ENCODE results near the gene OBSCN. TPM values are rescaled to one million over a fixed set of nuclear protein-coding genes. Genes with fewer than 3 reads are reported as not detected.

The OBSCN gene
- total and polyA plus RNA-seq, 11 donors = 155 to 524 (median 354) TPM

GRCh38 chr1:228341814-228342626, 134.2 kb downstream of the OBSCN start:
- Histone ChIP-seq H3K36me3 (peaks cover 0 to 73% (median 37%) of the 10 kb centered on the region in 9 donors), H3K4me1 (peaks cover 0 to 26% (median 3%) of the 10 kb centered on the region in 12 donors), H3K27me3 (no peaks in the 10 kb centered on the region), H3K9me3 (no peaks in the 10 kb centered on the region), H3K27ac (no peak overlapping the region), H3K4me3 (no peak overlapping the region)
- DNase-seq = peak; percentile 8 to 47 (median 19)
- intact Hi-C loops (cut with DNase I) = no loop called here
- 84 to 90% (median 86%) methylated on average over 19 to 20 of the region's 20 CpGs for WGBS, 4 donors
- ATAC-seq = no peak
- no peak for TF ChIP-seq POLR2A (IDR thresholded peaks at IDR 0.05)
- TF ChIP-seq, protein P1, sequence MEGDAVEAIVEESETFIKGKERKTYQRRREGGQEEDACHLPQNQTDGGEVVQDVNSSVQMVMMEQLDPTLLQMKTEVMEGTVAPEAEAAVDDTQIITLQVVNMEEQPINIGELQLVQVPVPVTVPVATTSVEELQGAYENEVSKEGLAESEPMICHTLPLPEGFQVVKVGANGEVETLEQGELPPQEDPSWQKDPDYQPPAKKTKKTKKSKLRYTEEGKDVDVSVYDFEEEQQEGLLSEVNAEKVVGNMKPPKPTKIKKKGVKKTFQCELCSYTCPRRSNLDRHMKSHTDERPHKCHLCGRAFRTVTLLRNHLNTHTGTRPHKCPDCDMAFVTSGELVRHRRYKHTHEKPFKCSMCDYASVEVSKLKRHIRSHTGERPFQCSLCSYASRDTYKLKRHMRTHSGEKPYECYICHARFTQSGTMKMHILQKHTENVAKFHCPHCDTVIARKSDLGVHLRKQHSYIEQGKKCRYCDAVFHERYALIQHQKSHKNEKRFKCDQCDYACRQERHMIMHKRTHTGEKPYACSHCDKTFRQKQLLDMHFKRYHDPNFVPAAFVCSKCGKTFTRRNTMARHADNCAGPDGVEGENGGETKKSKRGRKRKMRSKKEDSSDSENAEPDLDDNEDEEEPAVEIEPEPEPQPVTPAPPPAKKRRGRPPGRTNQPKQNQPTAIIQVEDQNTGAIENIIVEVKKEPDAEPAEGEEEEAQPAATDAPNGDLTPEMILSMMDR (IDR thresholded peaks at IDR 0.05) = no peak

GRCh38 chr1:228342627-228343190, 134.9 kb downstream of the OBSCN start:
- WGBS, 4 donors = 54 to 72% (median 70%) methylated on average over 6 to 8 of the region's 8 CpGs
- intact Hi-C loops (cut with DNase I) = no loop called here
- no peaks in the 10 kb centered on the region for H3K27me3 ChIP-seq
- H3K4me1 ChIP-seq = peaks cover 0 to 31% (median 7%) of the 10 kb centered on the region in 12 donors
- TF ChIP-seq, protein P1 (IDR thresholded peaks at IDR 0.05) = no peak
- no peak for TF ChIP-seq POLR2A (IDR thresholded peaks at IDR 0.05)
- DNase-seq (peak in 3 of 5 donors; percentile 5 to 36 (median 24)), ATAC-seq (no peak)
- no peak overlapping the region for H3K4me3 ChIP-seq
- peaks cover 0 to 67% (median 33%) of the 10 kb centered on the region in 9 donors for H3K36me3 ChIP-seq
- no peaks in the 10 kb centered on the region for H3K9me3 ChIP-seq
- no peak overlapping the region for H3K27ac ChIP-seq

DNA sequence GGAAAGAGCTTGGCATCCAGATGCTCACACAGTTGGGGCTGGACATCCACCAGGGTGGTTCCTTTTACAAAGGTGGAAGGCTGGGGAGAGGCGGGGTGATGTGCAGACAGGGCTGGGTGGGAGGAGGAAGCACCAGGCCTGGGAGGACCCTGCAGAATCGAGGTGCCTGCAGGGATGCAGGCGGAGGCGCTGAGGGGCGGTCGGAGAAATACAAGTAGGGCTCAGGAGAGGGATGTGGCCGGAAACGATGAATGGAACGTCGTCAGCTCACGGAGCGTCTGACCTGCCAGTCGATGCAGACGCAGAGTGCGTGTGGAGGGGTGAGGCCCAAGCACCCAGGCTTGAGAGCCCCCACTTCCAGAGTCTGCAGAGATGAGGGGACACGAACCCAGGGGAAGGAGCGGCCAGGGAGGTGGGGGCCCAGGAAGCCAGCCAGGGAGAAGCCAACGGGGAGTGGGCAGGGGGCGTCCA, 135.4 kb downstream of the OBSCN start:
- Histone ChIP-seq H3K9me3 (no peaks in the 10 kb centered on the region), H3K4me1 (peaks cover 0 to 31% (median 7%) of the 10 kb centered on the region in 12 donors), H3K36me3 (peaks cover 0 to 62% (median 28%) of the 10 kb centered on the region in 9 donors), H3K4me3 (no peak overlapping the region), H3K27ac (no peak overlapping the region), H3K27me3 (no peaks in the 10 kb centered on the region)
- DNase-seq (peak in 3 of 5 donors; percentile 20 to 49 (median 22)), ATAC-seq (no peak)
- TF ChIP-seq, protein P1 (IDR thresholded peaks at IDR 0.05) = no peak
- TF ChIP-seq POLR2A (IDR thresholded peaks at IDR 0.05) = no peak
- intact Hi-C loops (cut with DNase I) = no loop called here
- WGBS, 4 donors = 84 to 90% (median 89%) methylated on average over 19 of the region's 19 CpGs

DNA sequence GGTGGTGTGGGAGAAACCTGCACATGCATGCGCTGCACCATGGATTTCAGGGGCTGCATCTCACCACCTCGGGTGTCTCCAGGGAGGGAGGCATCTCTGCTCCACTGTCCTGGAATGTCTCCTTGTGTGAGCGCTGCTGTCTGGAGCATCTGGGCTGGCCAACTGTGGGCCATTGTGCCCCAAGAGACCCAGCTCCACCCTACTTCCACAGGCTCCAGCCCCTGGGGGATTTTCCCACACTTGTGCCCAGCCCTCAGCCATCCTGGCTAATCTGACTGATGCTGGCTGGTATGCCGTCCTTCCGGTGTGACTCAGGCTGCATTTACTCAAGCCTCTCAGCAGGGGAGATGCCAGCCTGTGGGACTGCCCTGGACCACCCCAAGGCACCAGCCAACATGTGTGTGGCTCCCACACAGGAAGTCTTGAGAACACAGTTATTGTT, 136.8 kb downstream of the OBSCN start:
- Histone ChIP-seq H3K27ac (peak overlapping the region in 1 of 12 donors; percentile 78), H3K9me3 (no peaks in the 10 kb centered on the region), H3K4me1 (peaks cover 0 to 31% (median 7%) of the 10 kb centered on the region in 12 donors), H3K4me3 (no peak overlapping the region), H3K27me3 (no peaks in the 10 kb centered on the region), H3K36me3 (peaks cover 0 to 58% (median 20%) of the 10 kb centered on the region in 9 donors)
- intact Hi-C loops (cut with DNase I) = no loop called here
- 67 to 76% (median 70%) methylated on average over 4 to 5 of the region's 5 CpGs for WGBS, 4 donors
- TF ChIP-seq, protein P1 (IDR thresholded peaks at IDR 0.05) = no peak
- no peak for TF ChIP-seq POLR2A (IDR thresholded peaks at IDR 0.05)
- DNase-seq (peak; percentile 5 to 29 (median 15)), ATAC-seq (no peak)

Measured in heart left ventricle (tissue), 16 donors.